ENCODE results near the gene WNT7B. TPM values are rescaled to one million over a fixed set of nuclear protein-coding genes. Genes with fewer than 3 reads are reported as not detected.

WNT7B gene
- total and polyA plus RNA-seq, 10 of the 15 experiments (the other 5 are each of a cell fraction or from before 2014, with no cell fraction given), result 0.12 TPM; not detected in 9

DNA sequence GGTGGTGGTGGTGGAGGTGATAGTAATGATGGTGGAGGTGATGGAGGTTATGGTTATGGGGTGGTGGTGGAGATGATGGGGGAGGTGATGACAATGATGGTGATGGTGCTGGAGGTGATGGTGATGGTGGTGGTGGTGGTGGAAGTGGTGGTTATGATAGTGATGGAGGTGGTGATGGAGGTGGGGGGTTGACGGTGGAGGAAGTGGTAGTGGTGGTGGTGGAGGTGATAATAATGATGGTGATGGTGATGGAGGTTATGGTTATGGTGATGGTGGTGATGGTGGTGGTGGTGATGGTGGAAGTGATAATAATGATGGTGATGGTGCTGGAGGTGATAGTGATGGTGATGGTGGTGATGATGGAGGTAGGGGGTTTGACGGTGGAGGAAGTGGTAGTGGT, 16.9 kb upstream of the WNT7B start (continued):
- TF ChIP-seq, protein P1, sequence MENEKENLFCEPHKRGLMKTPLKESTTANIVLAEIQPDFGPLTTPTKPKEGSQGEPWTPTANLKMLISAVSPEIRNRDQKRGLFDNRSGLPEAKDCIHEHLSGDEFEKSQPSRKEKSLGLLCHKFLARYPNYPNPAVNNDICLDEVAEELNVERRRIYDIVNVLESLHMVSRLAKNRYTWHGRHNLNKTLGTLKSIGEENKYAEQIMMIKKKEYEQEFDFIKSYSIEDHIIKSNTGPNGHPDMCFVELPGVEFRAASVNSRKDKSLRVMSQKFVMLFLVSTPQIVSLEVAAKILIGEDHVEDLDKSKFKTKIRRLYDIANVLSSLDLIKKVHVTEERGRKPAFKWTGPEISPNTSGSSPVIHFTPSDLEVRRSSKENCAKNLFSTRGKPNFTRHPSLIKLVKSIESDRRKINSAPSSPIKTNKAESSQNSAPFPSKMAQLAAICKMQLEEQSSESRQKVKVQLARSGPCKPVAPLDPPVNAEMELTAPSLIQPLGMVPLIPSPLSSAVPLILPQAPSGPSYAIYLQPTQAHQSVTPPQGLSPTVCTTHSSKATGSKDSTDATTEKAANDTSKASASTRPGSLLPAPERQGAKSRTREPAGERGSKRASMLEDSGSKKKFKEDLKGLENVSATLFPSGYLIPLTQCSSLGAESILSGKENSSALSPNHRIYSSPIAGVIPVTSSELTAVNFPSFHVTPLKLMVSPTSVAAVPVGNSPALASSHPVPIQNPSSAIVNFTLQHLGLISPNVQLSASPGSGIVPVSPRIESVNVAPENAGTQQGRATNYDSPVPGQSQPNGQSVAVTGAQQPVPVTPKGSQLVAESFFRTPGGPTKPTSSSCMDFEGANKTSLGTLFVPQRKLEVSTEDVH (IDR thresholded peaks at IDR 0.05; ENCODE audit: low read depth, partially characterized antibody), result no peak

DNA sequence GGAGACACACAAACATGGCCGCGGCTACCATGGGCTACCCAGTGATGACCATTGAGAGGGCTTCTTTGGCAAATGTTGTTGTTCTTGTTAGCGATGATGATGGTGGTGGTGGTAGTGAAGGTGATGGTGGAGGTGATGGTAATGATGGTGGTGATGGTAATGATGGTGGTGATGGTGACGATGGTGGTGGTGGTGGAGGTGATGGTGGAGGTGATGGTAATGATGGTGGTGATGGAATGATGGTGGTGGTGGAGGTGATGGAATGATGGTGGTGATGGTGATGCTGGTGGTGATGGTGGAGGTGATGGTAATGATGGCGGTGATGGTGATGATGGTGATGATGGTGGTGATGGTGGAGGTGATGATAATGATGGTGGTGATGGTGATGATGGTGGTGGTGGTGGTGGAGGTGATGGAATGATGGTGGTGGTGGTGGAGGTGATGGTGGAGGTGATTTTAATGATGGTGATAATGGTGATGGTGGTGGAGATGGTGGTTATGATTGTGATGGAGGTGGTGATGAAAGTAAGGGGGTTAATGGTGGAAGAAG, 16.3 kb upstream of the WNT7B start:
- no peaks in the 10 kb centered on the region for H3K79me2 ChIP-seq (ENCODE audit: control insufficient read depth, insufficient read depth, low read length)
- SMC1A ChIA-PET (ENCODE audit: uncharacterized antibody, unreplicated experiment), result no interaction called here
- POLR2A ChIA-PET, result no interaction called here
- no peaks in the 10 kb centered on the region for H3K36me3 ChIP-seq (ENCODE audit: control insufficient read depth in 2 of 2, insufficient read depth in 2 of 2, low read length in 1 of 2)
- DNase-seq (ENCODE audit: low read depth, low spot score), result no peak
- FAIRE-seq, result no peak
- H3K27ac ChIP-seq (ENCODE audit: control insufficient read depth, insufficient read depth), result no peak overlapping the region
- H3K4me3 ChIP-seq, result no peak overlapping the region
- ATAC-seq, result no peak
- peaks cover 0 to 3% of the 10 kb centered on the region in 2 experiments; a peak in 1 of 4 replicates for H3K27me3 ChIP-seq (replicated peaks in 1 of 2; ENCODE audit: control insufficient read depth in 2 of 2, insufficient read depth in 2 of 2, low read length in 1 of 2)
- in situ Hi-C loops (cut with MboI), result no loop called here
- intact Hi-C loops (cut with micrococcal nuclease; ENCODE audit: unreplicated experiment), result loop anchor here (10.0 kb wide), 1 partner anchor 322 kb away; no protein-coding TSS in a partner anchor
- H3K4me2 ChIP-seq (ENCODE audit: control insufficient read depth, insufficient read depth), result no peak overlapping the region
- peaks cover 11% of the 10 kb centered on the region for H3K4me1 ChIP-seq (ENCODE audit: control insufficient read depth, insufficient read depth, low read length)
- no peak overlapping the region for H2AFZ ChIP-seq (ENCODE audit: control insufficient read depth, low read depth, low read length)
- CTCF ChIA-PET, result interaction anchor here (1.0 kb wide), 1 partner anchor 14 kb away, joined by 3 read pairs; no protein-coding TSS in a partner anchor
- H4K20me1 ChIP-seq (ENCODE audit: control insufficient read depth, insufficient read depth), result no peaks in the 10 kb centered on the region
- H3K9me3 ChIP-seq (replicated peaks; ENCODE audit: control insufficient read depth, insufficient read depth, low read length), result no peaks in the 10 kb centered on the region; the same call in 2 of the 3 replicates
- WGBS (ENCODE audit: insufficient coverage, insufficient replicate concordance, low lambda C conversion rate, missing lambda C conversion rate), result 58% methylated on average over 5 of the region's 5 CpGs
- no TSS peak for BruUV-seq (replicated peaks)
- RAD21 ChIA-PET (ENCODE audit: unreplicated experiment), result no interaction called here
- no peak overlapping the region for H3K9ac ChIP-seq (ENCODE audit: control insufficient read depth, insufficient read depth, low read length)
- TF ChIP-seq TBL1XR1 (IDR thresholded peaks at IDR 0.05; ENCODE audit: low read depth, low read length) (no peak), CREM (IDR thresholded peaks at IDR 0.05; ENCODE audit: low read depth) (no peak), ZSCAN29 (IDR thresholded peaks at IDR 0.05) (no peak)
